Measurements from ENCODE around the gene CSNK2B.

CSNK2B gene

DNA sequence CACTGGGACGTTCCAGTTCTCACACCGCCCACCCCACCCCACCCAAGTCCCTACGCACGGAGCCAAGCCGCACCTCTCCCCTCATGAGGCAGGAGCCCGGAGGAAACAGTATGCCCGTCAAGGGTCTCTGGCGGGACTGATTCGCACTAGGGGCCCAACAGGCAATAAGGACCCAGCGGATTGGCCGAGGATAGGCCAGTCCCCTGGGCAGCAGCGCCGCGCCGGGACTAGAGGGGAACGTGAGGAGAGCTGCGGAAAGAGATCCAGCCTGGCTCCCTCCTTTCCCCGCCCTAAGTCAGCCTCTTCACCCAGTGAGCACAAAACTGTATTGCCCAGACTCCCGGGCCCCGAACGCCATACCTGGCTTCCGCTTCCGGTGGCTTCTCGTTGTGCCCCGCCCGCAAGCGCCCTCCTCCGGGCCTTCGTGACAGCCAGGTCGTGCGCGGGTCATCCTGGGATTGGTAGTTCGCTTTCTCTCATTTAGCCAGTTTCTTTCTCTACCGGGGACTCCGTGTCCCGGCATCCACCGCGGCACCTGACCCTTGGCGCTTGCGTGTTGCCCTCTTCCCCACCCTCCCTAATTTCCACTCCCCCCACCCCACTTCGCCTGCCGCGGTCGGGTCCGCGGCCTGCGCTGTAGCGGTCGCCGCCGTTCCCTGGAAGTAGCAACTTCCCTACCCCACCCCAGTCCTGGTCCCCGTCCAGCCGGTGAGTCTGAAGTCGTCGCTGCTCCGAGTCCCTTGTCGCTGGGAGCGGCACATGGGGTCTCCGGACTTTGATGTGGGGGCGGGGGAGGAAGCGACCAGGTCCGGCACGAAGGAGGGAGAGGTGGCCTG is at the start of gene CSNK2B:
TSS of gene CSNK2B (plus strand) at position 580 of the 836 bp plus-strand sequence. CDS start 752 bp downstream, outside the sequence.
- in situ Hi-C loops (cut with MboI; ENCODE audit: low pct_unique_long_range_greater_than_20kb, low sequenced_read_pairs), result no loop called here
- DNase-seq, result peak; percentile 99

DNA sequence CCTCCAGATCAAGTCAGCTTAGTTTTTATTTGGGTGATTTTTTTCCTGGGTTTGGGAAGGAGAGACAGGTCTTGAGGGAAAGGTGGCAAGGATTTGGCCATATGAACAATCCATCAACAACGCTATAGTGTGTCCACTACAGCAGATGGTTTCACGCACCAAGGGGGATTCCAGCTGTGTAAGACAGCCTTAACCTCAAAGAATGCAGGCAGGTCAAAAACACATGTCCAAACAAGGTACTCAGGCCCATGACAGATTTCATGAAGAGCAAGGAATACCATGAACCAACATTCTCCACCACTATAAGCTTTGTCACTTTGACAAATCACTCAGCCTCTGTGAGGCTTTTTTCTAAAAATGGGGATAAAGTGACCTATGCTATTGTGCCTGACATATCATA is 48.9 kb upstream of the CSNK2B start:
- DNase-seq, result no peak
- in situ Hi-C loops (cut with MboI; ENCODE audit: low pct_unique_long_range_greater_than_20kb, low sequenced_read_pairs), result no loop called here

DNA sequence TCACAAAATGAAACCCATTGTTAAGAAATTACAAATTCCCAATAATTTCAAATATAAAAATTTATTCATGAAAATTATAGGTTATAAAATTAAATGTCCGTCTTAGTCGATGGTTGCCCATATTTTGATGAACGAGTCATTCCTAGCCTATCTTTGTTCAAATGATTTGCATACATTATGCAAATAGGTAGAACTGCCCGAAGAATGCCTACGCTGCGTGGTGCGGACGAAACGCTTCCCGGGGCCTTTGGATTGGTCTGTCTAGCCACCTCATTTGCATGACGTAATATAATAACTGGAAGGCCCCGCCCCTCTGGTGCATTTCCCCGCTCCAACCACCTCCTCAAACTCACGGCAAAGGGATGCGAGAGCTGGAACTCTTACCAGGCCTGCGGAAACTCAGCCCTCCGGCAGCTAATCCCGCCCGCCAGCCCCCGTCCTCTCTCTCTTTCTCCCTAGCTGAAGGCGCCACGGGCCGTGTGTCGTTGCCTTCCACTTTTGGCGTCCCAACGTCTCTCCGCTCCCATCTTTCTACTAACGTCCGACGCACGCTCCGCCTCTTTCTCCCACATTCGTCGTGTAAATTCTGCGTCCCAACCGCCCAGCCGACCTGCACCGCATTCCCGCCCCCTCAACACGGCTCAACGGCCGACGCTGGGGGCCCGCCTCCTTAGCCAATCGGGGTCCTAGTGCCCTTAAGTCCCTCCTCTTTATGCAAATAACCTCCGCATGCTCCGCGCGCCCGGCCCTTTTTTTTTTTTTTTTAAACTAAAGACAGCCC is 45.9 kb upstream of the CSNK2B start:
- peak; percentile 100 for DNase-seq
- in situ Hi-C loops (cut with MboI; ENCODE audit: low pct_unique_long_range_greater_than_20kb, low sequenced_read_pairs), result no loop called here

DNA sequence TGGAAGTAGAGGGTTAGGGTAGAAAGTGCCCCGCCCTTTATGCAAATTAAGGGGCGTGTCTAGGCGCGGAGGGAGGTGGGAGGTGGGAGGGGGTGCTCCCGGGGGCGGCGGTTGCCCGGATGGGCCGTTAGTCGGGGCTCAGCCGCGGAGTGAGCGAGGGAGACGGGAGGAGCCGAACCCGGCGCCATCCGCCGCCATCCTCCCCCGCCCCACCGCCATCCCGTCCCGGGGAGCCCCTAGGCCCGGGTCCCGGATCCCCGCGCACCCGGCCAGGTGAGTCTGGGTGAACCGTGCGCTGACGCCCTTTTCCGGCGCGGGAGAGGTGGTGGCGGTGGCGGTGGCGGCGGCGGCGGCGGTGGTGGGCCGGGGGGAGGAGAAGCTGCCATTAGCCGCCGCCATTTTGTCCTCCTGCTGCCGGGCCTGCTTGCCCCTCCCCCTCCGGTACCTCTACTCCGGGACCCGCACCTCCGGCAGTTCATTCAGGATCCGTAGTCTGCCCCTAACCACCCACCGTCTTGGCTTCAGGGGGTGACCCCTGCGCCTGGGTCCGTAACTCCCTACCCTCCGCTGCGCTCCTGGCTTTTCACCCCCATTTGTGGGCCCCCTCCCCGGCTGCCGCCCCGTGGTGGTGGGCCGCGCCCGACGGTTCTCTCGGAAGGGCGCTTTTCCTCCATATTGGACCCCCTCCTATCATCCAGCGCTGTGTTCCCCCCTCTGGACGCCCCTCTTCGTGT is 45.1 kb upstream of the CSNK2B start, which contains the start of gene PRRC2A:
TSS of gene PRRC2A (plus strand) at position 130 of the 734 bp plus-strand sequence. CDS start 2,075 bp downstream, outside the sequence.
- in situ Hi-C loops (cut with MboI; ENCODE audit: low pct_unique_long_range_greater_than_20kb, low sequenced_read_pairs), result no loop called here
- DNase-seq, result peak; percentile 66

DNA sequence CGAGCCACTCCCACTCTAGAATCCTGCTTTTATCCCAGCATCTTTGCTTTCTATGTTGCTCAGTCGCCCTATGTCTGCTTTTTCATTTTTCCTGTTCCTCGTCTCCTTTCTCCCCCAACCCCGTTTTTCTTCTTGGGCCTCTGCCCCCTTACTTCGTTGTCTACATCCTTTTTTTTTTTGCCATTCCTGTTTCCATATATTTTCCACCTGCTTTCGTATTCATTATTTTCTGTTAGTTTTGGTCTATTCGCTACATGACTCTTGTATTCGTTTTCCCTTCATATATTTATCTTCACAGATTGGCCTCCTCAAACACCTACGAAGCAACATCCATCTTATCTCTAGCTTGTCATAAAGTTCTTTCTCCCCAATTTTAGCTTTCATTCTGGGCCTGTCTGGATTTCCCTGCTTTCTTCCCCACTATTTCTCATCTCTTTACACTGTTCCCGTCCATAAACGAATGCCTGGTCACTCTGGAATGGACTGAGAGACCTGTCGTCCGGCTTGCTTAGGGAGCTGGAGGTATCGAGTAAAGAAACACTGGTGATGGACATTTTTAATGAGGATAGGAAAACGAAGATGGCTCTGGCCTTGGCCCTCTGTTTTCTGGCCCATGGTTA is 44.5 kb upstream of the CSNK2B start:
- in situ Hi-C loops (cut with MboI; ENCODE audit: low pct_unique_long_range_greater_than_20kb, low sequenced_read_pairs), result no loop called here
- no peak for DNase-seq

DNA sequence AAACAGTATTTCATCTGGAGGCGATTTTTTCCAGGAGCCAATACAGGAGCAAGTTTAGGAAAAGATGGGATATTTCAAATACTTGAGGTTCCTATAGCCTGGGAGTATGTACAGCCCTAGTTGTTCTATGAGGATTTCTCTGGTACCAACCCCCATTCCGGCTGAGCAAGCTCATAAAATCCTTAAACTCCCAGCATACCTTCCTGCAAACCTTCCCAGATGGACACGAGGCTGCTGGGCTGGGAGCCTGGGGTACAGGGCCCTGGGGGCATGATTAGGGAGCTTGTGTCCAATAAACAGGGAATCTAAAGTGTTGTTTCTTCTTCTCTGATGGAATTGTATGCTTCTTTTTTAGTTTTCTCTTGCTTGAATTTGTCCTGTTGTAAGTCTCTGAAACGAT is 43.9 kb upstream of the CSNK2B start:
- in situ Hi-C loops (cut with MboI; ENCODE audit: low pct_unique_long_range_greater_than_20kb, low sequenced_read_pairs), result no loop called here

DNA sequence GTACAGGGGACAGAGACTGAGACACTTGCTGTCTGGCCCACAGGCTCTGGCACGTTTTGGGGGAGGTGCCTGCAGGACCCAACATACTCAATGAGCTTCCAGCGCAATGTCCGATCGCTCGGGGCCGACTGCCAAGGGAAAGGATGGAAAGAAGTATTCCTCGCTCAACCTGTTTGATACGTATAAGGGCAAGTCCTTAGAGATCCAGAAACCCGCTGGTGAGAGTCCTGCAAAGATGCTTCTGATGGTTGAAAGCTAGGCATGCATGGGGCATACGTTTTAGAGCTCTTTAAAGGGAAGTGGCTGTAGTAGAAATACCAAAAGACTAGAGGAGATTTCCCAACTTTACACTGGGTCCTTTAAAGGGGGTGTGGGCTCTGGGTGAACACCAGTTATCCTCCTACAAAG is 43.2 kb upstream of the CSNK2B start:
- in situ Hi-C loops (cut with MboI; ENCODE audit: low pct_unique_long_range_greater_than_20kb, low sequenced_read_pairs), result no loop called here
- DNase-seq, result no peak

More for the DNA sequence above, 43.9 kb upstream of the CSNK2B start:
- DNase-seq, result no peak

DNA sequence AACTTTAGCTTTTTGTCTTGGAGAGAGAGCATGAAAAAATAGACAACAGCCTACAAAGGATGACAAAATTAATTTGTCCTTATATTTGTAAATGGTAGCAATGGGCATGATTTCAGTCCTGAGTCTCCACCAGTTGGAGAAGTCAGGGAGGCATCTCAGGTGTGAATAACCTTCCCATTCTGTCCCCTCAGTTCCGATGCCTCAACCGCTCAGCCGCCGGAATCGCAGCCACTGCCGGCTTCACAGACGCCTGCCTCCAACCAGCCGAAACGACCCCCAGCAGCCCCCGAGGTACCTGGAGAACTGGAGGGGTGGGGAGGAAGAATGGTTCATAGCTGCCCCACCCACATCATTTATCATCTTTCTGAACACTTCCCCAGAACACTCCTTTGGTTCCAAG is 41.8 kb upstream of the CSNK2B start:
- in situ Hi-C loops (cut with MboI; ENCODE audit: low pct_unique_long_range_greater_than_20kb, low sequenced_read_pairs), result no loop called here
- DNase-seq, result no peak

DNA sequence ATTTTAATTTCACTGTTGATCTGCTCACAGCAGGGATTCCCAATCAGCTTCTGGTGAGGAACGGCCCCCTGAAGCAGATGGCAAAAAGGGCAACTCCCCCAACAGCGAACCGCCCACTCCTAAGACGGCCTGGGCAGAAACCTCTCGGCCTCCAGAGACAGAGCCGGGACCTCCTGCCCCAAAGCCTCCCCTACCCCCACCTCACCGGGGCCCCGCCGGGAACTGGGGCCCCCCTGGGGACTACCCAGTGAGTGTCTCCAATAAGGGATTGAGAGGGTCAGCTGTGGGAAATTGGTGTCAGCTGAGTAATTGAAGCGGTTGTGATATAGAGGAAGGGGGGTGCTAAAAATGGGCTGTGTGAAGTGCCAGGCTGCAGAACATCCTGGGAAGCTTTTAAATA is 38.9 kb upstream of the CSNK2B start:
- in situ Hi-C loops (cut with MboI; ENCODE audit: low pct_unique_long_range_greater_than_20kb, low sequenced_read_pairs), result no loop called here
- DNase-seq, result no peak

DNA sequence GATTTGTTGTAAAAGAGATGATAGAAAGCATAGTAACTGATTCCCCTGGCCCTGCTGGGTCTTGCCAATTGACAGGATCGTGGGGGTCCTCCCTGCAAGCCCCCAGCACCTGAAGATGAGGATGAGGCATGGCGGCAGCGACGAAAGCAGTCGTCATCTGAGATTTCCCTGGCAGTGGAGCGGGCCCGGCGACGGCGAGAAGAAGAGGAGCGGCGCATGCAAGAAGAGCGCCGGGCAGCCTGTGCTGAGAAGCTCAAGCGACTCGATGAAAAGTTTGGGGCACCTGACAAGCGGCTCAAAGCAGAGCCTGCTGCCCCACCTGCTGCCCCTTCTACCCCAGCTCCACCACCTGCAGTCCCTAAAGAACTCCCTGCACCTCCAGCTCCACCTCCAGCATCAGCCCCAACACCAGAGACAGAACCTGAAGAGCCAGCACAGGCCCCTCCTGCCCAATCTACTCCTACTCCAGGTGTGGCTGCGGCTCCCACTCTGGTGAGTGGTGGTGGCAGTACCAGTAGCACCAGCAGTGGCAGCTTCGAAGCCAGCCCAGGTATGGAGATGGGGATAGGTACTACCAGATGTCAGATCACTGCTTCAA is 38.1 kb upstream of the CSNK2B start:
- no peak for DNase-seq
- in situ Hi-C loops (cut with MboI; ENCODE audit: low pct_unique_long_range_greater_than_20kb, low sequenced_read_pairs), result no loop called here

DNA sequence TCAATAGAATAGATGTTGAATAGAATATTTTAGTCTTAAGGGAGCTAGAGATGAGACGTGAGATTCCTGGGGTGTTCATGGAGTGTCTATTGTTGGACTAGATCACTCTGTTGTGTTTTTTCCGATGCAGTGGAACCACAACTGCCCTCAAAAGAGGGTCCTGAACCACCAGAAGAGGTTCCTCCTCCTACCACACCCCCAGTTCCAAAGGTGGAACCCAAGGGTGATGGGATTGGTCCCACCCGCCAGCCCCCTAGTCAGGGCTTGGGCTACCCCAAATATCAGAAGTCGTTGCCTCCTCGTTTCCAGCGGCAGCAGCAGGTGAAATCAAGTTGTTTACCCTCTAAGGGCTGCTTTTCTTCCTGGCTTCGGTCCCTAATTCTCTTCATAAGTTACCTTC is 36.9 kb upstream of the CSNK2B start:
- in situ Hi-C loops (cut with MboI; ENCODE audit: low pct_unique_long_range_greater_than_20kb, low sequenced_read_pairs), result no loop called here
- DNase-seq, result no peak

DNA sequence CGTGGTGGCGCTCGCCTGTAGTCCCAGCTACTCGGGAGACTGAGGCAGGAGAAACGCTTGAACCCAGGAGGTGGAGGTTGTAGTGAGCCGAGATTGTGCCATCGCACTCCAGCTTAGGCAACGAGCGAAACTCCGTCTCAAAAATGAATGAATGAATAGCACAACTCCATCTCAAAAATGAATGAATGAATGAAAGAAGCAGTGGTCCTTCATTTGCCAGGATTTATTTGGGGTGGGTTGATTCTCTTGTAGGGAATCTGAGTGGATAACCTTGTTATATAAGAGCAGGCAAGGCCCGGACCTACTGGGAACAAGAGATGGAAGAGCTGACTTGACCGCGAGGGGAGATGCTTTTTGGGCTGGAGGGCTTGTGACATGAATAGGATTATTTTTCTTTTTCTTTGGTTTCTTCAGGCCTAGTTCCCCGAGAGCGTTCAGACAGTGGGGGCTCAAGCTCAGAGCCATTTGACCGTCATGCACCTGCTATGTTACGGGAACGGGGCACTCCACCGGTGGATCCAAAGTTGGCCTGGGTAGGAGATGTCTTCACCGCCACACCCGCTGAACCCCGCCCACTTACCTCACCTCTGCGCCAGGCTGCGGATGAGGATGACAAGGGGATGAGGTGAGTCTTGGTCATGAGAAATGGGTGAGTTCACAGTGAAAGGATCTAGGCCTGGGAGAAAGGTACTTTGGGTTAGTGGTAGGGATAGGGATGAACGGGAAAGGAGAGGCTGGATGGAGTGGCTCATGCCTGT is 35.5 kb upstream of the CSNK2B start:
- DNase-seq, result no peak
- in situ Hi-C loops (cut with MboI; ENCODE audit: low pct_unique_long_range_greater_than_20kb, low sequenced_read_pairs), result no loop called here

DNA sequence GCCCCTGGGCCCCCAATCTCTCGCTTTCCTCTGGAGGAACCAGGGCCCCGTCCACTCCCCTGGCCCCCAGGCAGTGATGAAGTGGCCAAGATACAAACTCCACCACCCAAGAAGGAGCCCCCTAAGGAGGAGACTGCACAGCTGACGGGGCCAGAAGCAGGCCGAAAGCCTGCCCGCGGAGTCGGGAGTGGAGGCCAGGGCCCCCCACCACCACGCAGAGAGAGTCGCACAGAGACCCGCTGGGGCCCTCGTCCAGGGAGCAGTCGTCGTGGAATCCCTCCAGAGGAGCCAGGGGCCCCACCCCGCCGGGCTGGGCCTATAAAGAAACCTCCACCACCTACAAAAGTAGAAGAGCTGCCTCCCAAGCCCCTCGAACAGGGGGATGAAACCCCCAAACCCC is 34.7 kb upstream of the CSNK2B start:
- in situ Hi-C loops (cut with MboI; ENCODE audit: low pct_unique_long_range_greater_than_20kb, low sequenced_read_pairs), result no loop called here
- no peak for DNase-seq

DNA sequence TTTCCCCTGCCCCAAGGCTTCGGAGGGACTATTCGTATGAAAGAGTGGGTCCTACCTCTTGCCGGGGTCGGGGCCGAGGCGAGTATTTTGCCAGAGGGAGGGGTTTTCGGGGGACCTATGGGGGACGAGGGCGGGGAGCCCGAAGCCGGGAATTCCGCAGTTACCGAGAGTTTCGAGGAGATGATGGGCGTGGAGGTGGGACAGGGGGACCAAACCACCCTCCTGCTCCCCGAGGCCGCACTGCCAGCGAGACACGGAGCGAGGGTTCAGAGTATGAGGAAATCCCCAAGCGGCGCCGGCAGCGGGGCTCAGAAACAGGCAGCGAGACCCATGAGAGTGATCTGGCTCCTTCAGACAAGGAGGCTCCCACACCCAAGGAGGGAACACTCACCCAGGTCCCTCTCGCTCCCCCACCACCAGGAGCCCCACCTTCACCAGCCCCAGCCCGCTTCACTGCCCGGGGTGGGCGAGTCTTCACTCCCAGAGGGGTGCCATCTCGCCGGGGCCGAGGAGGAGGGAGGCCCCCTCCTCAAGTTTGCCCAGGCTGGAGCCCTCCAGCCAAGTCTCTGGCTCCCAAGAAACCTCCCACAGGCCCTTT is 34.1 kb upstream of the CSNK2B start:
- DNase-seq, result no peak

DNA sequence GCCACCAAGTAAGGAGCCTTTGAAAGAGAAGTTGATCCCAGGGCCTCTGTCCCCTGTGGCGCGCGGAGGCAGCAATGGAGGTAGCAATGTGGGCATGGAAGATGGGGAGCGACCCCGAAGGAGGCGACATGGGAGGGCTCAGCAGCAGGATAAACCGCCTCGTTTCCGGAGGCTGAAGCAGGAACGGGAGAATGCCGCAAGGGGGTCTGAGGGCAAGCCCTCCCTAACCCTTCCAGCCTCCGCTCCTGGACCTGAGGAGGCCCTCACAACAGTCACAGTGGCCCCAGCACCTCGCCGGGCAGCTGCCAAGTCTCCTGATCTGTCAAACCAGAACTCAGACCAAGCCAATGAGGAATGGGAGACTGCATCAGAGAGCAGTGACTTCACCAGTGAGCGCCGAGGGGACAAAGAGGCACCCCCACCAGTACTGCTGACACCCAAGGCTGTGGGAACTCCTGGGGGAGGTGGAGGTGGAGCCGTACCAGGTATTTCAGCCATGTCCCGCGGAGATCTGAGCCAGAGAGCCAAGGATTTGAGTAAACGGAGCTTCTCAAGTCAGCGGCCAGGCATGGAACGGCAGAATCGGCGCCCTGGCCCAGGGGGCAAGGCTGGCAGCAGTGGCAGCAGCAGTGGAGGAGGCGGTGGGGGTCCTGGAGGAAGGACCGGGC is 33.5 kb upstream of the CSNK2B start:
- DNase-seq, result no peak
- in situ Hi-C loops (cut with MboI; ENCODE audit: low pct_unique_long_range_greater_than_20kb, low sequenced_read_pairs), result no loop called here

More for the DNA sequence above, 34.1 kb upstream of the CSNK2B start:
- in situ Hi-C loops (cut with MboI; ENCODE audit: low pct_unique_long_range_greater_than_20kb, low sequenced_read_pairs), result no loop called here

DNA sequence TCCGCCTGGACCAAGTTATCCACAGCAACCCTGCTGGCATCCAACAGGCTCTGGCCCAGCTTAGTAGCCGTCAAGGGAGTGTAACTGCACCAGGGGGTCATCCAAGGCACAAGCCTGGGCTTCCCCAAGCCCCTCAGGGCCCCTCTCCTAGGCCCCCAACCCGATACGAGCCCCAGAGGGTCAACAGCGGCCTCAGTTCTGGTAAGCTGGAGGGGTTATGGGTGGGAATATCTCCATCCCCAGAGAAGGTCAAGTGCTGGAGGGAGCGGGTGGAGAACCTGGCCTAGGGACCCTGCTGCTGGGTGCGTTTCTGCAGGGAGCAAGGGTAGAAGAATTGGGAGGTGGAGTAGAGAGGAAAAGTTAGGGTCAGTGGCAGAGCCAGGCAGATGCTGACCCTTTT is 32.4 kb upstream of the CSNK2B start:
- no peak for DNase-seq
- in situ Hi-C loops (cut with MboI; ENCODE audit: low pct_unique_long_range_greater_than_20kb, low sequenced_read_pairs), result no loop called here

DNA sequence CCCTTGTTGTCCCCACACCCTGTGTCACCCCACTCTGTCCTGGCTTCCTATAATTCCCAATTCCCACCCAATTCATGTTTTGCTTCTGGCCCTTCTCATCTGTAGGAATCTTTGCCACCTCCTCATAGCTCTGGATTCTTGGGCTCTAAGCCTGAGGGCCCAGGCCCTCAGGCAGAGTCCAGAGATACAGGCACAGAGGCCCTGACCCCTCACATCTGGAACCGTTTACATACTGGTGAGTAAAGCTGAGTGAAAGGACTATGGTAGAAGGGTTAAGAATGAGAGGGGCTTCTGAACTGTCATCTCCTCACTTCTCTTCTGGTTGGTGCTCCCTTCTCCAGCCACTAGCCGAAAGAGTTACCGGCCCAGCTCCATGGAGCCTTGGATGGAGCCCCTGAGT is 31.7 kb upstream of the CSNK2B start:
- in situ Hi-C loops (cut with MboI; ENCODE audit: low pct_unique_long_range_greater_than_20kb, low sequenced_read_pairs), result no loop called here
- DNase-seq, result no peak

Data from KBM-7 (cell line).